Measurements from ENCODE around the gene C20orf173. TPM values are rescaled to one million over a fixed set of nuclear protein-coding genes. Genes with fewer than 3 reads are reported as not detected.
A peak's percentile ranks its signal among the peaks of the same experiment; 100 is the strongest.
"Not testable (repeated sequence)": the region's sequence is repeated elsewhere in the genome, so short reads cannot be mapped to it uniquely, and the experiment has no call there.

C20orf173 gene
- total and polyA plus RNA-seq, 2 donors from 2014 or later, result not detected

DNA sequence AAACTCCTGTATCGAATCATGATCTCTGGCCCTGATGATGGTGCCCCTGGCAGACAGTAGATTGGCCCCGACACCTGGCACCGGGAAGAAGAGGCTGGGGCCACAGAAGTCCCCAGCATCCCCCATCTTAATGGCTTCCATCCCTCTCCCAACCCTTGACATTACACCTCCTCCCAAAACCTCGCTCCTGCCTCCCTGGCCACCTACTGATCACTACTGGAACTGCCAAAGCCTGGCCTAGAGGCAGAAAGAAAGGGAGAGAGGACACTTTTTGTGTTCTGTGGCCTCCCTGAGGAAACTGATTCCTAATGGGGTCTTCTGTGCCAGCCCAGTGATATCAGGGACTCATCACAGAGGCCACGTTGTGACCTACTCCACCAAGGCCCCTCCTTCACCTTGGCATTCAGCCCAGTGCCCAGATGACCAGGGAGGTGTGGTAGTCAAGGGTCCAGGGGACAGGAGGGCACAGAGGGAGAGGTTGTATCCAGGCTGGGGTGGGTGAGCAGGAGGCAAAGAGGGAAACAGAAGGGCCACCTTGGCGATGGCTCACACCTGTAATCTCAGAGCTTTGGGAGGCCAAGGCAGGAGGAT lies 6.1 kb downstream of the C20orf173 start:
- Histone ChIP-seq H3K9ac (ENCODE audit: low read length in 3 of 3) (no peak overlapping the region), H3K4me1 (ENCODE audit: control insufficient read depth in 2 of 3, insufficient read depth in 2 of 3, low read depth in 1 of 3, low read length in 3 of 3) (no peaks in the 10 kb centered on the region), H3K27ac (ENCODE audit: low read depth in 2 of 2, low read length in 2 of 2) (no peak overlapping the region), H3K27me3 (ENCODE audit: control insufficient read depth, insufficient read depth, low read length) (no peaks in the 10 kb centered on the region), H3K9me3 (ENCODE audit: control insufficient read depth in 2 of 3, insufficient read depth in 1 of 3, low read length in 3 of 3) (no peaks in the 10 kb centered on the region), H3K36me3 (ENCODE audit: control insufficient read depth in 2 of 3, insufficient read depth in 3 of 3, low read length in 3 of 3) (no peaks in the 10 kb centered on the region), H3K4me3 (ENCODE audit: low read length in 3 of 3) (no peak overlapping the region)
- FAIRE-seq, result no peak
- TF ChIP-seq CTCF (IDR thresholded peaks at IDR 0.05; ENCODE audit: borderline replicate concordance, extremely low read depth, insufficient read depth), result peak; percentile 45
- DNase-seq, result no peak
- intact Hi-C loops (cut with DNase I), result no loop called here

DNA sequence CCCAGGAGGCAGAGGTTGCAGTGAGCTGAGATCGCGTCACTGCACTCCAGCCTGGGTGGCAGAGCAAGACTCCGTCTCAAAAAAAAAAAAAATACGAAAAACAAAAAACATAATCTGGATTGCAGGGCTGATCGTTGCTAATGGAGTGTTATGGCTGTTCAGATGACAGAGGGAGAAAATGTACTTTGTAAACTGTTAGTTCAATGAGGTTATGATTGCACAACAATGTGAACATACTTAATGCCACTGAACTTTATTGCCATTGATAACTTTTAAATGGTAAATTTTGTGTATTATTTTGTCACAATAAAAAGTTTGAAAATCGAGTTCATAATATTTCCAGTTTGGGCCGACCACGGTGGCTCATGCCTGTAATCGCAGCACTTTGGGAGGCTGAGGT lies 10.5 kb downstream of the C20orf173 start:
- no peak overlapping the region for H3K9ac ChIP-seq (ENCODE audit: low read length in 3 of 3)
- DNase-seq (no peak), FAIRE-seq (no peak)
- H3K36me3 ChIP-seq (ENCODE audit: control insufficient read depth in 2 of 3, insufficient read depth in 3 of 3, low read length in 3 of 3), result peaks cover 0 to 2% (median 0%) of the 10 kb centered on the region in 3 donors
- H3K4me3 ChIP-seq (ENCODE audit: low read length in 3 of 3), result no peak overlapping the region
- no peak for TF ChIP-seq CTCF (IDR thresholded peaks at IDR 0.05; ENCODE audit: borderline replicate concordance, extremely low read depth, insufficient read depth)
- H3K27ac ChIP-seq (ENCODE audit: low read depth in 2 of 2, low read length in 2 of 2), result no peak overlapping the region
- no peaks in the 10 kb centered on the region for H3K9me3 ChIP-seq (ENCODE audit: control insufficient read depth in 2 of 3, insufficient read depth in 1 of 3, low read length in 3 of 3)
- intact Hi-C loops (cut with DNase I), result no loop called here
- no peaks in the 10 kb centered on the region for H3K27me3 ChIP-seq (ENCODE audit: control insufficient read depth, insufficient read depth, low read length)
- H3K4me1 ChIP-seq (ENCODE audit: control insufficient read depth in 2 of 3, insufficient read depth in 2 of 3, low read depth in 1 of 3, low read length in 3 of 3), result no peaks in the 10 kb centered on the region

DNA sequence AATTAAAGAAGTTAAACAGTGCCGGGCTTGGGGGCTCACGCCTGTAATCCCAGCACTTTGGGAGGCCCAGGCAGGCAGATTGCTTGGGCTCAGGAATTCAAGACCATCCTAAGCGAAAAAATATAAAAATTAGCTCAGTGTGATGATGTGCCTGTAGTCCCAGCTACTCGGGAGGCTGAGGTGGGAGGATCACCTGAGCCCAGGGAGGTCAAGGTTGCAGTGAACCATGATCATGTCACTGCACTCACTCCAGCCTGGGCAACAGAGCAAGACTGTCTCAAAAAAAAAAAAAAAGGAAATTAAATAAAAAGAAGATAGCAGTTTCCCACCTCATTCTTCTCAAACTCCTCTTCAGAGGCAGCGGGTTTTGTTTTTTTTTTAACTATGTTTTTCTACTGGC lies 11.7 kb downstream of the C20orf173 start:
- H3K27me3 ChIP-seq (ENCODE audit: control insufficient read depth, insufficient read depth, low read length); FAIRE-seq; DNase-seq; H3K9ac ChIP-seq (ENCODE audit: low read length in 3 of 3); H3K27ac ChIP-seq (ENCODE audit: low read depth in 2 of 2, low read length in 2 of 2); H3K36me3 ChIP-seq (ENCODE audit: control insufficient read depth in 2 of 3, insufficient read depth in 3 of 3, low read length in 3 of 3); H3K4me1 ChIP-seq (ENCODE audit: control insufficient read depth in 2 of 3, insufficient read depth in 2 of 3, low read depth in 1 of 3, low read length in 3 of 3); intact Hi-C loops (cut with DNase I); H3K9me3 ChIP-seq (ENCODE audit: control insufficient read depth in 2 of 3, insufficient read depth in 1 of 3, low read length in 3 of 3); H3K4me3 ChIP-seq (ENCODE audit: low read length in 3 of 3): not testable (repeated sequence)

GRCh38 chr20:35517125-35517524 lies 12.3 kb downstream of the C20orf173 start:
- FAIRE-seq (no peak), DNase-seq (no peak)
- intact Hi-C loops (cut with DNase I), result no loop called here
- H3K9me3 ChIP-seq (ENCODE audit: control insufficient read depth in 2 of 3, insufficient read depth in 1 of 3, low read length in 3 of 3), result no peaks in the 10 kb centered on the region
- H3K9ac ChIP-seq (ENCODE audit: low read length in 3 of 3), result no peak overlapping the region
- TF ChIP-seq CTCF (IDR thresholded peaks at IDR 0.05; ENCODE audit: borderline replicate concordance, extremely low read depth, insufficient read depth), result no peak
- no peak overlapping the region for H3K4me3 ChIP-seq (ENCODE audit: low read length in 3 of 3)
- no peak overlapping the region for H3K27ac ChIP-seq (ENCODE audit: low read depth in 2 of 2, low read length in 2 of 2)
- H3K4me1 ChIP-seq (ENCODE audit: control insufficient read depth in 2 of 3, insufficient read depth in 2 of 3, low read depth in 1 of 3, low read length in 3 of 3), result no peaks in the 10 kb centered on the region
- H3K27me3 ChIP-seq (ENCODE audit: control insufficient read depth, insufficient read depth, low read length), result no peaks in the 10 kb centered on the region
- peaks cover 0 to 3% (median 0%) of the 10 kb centered on the region in 3 donors for H3K36me3 ChIP-seq (ENCODE audit: control insufficient read depth in 2 of 3, insufficient read depth in 3 of 3, low read length in 3 of 3)

All from kidney (tissue), 14 donors.